C4-2B (cell line): ENCODE data around the gene GBF1.

Source experiments
- ZFX ChIP-seq: fragments of 450-650 bp; IDR thresholded peaks from 2 replicates; pipeline ENCODE4 v1.6.1; 2017
- TF ChIP-seq, protein P1 (sequence below): fragments of 450-650 bp; conservative IDR thresholded peaks from 2 replicates; pipeline ENCODE4 v1.5.1; 2017; ENCODE audit warnings: mild to moderate bottlenecking

DNA sequence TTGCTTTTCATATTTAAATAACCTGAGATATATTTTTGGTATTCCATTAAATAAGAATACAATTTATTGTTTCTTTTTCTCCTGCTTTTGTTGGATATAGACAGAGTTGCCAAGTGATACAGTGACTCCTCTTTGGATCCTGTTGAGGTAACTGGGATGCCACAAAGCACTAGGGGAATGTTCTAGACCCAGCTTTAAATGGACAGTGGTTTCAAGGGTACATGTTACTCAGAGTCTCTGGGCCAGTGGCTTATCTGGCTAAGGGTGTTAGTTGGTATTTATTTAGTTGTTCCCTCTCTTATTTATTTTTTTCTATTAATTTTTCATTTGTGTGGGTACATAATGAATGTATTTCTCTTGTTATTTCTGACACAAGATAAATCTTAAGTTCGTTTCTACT is 9.1 kb downstream of the GBF1 start:
- TF ChIP-seq, protein P1, sequence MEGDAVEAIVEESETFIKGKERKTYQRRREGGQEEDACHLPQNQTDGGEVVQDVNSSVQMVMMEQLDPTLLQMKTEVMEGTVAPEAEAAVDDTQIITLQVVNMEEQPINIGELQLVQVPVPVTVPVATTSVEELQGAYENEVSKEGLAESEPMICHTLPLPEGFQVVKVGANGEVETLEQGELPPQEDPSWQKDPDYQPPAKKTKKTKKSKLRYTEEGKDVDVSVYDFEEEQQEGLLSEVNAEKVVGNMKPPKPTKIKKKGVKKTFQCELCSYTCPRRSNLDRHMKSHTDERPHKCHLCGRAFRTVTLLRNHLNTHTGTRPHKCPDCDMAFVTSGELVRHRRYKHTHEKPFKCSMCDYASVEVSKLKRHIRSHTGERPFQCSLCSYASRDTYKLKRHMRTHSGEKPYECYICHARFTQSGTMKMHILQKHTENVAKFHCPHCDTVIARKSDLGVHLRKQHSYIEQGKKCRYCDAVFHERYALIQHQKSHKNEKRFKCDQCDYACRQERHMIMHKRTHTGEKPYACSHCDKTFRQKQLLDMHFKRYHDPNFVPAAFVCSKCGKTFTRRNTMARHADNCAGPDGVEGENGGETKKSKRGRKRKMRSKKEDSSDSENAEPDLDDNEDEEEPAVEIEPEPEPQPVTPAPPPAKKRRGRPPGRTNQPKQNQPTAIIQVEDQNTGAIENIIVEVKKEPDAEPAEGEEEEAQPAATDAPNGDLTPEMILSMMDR: no peak
- no peak for TF ChIP-seq ZFX
